GM21390 (cell line): Measurements from ENCODE around the gene PALM2AKAP2.
"Not testable (repeated sequence)": the region's sequence is repeated elsewhere in the genome, so short reads cannot be mapped to it uniquely, and the experiment has no call there.

Experiments
- ATAC-seq: cut with Tn5 transposase; IDR thresholded peaks from one replicate; pipeline ENCODE4 v1.9.1; 2021; ENCODE audit not compliant: unreplicated experiment

The PALM2AKAP2 gene

DNA sequence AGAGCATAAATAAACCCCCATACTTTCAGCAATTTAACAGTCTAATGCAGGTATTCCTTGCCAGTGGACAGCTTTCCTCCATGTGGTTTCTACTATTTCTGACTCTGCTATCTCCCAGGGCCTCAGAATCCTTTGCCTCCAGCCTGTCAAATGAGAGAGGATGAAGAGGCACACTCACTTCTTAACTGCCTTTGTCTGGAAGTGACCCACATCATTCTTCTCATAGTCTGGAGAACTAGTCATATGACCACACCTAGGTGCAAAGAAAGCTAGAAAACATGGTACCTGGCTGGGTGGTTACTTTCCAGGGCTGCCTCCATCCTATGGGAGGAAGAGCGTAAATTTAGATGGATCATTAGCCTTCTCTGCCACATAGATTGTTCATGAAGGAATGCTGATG lies 22.5 kb downstream of the PALM2AKAP2 start:
- ATAC-seq = no peak

DNA sequence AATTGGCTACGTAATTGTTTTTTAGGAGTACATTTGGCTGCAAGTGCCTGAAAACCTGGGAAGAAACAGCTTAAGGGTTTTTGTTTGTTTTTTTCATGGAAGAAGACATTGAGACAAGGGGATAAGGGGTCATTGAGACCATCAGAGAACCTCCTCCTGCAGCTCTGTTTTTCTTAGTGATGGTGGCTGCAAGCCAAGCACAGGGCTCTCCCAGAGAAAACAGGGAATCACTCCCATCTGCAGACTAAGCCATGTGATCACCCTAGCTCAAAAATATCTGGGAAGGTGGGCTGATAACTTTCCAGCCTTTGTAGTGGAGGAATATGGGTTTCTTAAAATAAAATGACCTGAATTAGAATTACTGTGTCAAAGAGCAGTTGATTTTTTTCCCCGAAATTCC lies 25.1 kb downstream of the PALM2AKAP2 start:
- ATAC-seq = no peak

DNA sequence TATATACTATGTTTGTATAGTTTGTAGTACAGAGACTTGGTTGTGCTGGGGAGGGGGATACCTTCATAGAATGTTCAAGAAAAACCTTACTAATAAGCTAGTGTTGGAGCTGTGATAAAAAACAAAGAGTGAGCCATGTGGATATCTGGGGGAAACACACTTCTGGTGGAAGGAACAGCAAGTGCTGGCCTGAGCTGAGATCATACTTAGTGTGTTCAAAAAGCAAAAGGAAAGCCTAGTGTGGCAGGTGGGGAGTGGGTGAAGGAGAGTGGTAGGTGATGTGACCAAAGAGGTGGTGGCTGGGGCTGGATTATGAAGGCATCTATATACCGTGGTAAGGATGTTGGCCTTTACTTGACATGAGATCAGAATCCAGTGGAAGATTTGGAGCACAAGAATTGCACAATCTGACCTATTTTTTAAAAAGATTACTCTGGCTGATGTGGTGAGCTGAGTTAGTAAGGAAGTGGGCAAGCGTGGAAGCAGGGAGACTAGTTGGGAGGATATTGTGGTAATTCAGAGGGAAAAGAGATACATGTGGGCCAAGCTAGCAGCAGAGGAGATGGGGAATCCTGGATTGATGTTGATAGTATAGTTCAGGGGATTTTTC lies 26.6 kb downstream of the PALM2AKAP2 start:
- no peak for ATAC-seq

DNA sequence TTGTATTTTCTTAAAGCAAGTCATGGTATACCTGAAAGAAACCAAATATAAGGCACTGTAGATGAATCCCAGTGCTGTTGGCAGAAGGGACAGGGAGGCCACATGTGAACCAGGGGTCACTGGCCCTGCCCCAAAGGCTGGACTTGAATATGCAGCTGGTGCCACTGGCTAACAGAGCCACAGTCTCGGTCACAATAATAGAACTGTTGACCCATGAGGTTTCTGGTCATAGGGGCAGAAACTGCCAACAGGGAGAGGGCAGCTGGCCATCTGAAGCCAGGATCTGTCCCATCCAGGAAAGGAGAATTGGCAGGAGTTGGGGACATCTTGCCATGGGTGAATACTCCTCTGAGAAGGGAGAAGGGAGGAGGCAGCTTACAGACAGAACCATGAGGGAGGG lies 31.9 kb downstream of the PALM2AKAP2 start:
- no peak for ATAC-seq

DNA sequence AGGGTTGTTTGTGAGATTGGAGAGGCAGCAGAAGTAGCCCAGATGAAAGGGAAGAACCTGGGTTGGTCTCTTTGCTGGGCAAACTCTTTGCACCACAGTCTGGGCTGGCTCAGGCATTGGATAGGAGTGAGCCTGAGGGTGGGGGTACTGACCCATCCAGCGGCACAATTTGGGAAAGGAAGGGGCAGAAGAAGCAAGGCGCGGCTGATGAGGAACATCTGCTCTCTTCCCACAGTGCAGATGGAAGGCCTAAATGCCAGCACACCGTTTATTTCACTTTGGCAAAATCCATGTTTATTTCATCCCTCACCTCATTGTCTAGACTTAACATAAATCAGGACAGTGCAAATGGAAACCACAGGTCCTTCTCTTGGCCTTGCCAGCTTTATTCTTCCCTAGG lies 32.3 kb downstream of the PALM2AKAP2 start:
- ATAC-seq = no peak

DNA sequence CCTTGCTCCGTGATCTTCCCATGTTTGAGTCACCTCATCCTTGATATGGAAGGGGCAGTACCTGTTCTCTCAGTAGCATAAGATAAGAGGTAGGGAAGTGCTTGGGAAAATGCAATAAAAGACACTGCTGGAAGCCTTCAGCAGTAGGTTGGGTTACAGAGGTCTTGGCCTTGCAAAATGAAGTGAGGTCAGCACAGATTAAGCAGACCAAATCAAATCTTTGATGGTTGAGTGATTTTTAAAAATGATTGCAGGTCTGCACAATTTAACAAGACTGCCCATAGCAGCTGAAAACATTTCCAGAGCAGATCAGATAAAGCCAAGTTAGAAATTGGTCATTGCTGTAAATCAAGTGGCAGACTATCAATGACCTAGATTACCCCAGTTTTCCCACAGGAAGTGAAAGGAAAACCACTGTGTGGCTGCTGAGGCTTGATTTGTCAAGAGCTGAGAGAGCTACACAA lies 32.9 kb downstream of the PALM2AKAP2 start:
- ATAC-seq = no peak

DNA sequence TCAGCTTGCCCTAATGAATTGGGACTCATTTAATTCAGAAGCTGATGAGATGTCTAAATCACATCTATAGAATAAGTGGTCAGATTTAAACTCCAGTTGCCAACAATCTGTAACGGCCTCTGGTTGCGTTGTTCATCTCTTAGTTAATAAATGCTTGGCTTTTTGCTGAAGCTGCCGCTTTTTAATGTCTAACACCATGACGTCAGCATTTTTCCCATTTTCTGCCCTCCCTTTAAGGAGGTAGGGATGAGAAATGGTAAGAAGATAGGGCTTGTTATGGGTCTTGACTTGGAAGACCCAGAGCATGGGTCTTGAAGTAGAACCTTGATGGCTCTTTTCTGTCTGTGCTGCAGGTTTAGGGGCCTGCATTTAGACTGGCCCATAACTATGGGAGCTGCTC lies 33.3 kb downstream of the PALM2AKAP2 start:
- no peak for ATAC-seq

DNA sequence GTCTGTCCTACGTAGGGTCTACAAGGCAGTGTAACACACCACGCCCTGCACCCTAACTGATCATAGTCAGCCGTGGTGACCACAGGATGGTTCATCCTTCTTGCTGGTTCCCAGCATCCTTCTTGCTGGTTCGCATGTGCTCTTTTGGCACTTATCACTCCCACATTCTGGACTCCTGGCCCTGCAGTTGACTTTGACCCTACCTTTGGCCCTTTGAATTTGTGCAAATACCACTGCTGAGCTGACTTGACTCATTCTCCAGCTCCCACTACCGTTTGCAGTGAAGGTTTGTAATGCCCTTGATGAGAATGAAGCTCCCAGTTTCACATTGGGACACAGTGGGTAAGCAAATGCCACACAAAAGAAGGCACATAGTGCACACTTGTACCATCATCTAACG lies 33.8 kb downstream of the PALM2AKAP2 start:
- no peak for ATAC-seq

DNA sequence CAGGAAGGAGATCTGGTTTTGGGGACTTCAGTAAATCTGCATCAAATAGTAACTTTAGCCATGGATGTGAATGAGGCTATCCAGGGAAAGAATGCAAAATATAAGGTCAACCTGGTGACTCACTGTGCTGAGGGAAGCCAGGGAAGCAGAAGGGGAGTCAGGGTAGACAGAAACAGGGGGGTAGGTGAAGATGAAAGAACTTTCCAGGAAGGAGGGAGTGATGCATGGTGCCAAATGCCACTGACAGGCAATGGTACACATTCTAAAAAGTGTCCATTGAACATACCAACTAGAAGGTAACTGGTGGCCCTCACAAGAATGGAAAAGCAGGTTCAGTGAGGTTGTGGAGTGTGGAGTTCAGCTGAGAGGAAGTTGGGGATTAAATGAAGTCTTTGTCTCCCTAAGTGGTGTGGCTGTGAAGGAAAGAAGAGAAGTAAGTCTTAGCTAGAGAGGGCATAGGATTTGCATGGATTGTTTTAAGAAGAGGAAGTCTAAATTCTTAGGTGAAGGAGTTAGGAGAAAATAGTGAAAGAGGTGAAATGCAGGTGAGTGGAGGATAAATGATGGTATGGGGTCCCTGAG lies 35.5 kb downstream of the PALM2AKAP2 start:
- no peak for ATAC-seq

DNA sequence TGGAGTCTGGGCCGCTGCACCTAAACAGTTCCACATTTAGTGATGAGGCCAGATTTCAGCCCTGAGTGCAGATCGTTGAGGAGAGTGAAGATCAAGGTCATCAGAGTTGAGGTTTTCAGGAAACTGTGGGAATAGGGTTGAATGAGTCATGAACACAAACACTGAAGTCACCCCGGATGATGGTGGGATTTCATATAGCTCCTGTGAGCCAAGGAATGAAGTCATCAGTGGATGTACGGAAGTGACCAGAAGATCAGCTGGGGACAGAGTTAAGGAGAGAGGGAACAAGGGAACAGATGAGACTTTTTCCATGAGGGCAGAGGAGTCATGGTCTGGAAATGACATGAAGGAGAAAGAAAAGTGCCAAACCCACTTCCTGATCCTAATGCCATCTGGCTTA lies 36.5 kb downstream of the PALM2AKAP2 start:
- no peak for ATAC-seq

DNA sequence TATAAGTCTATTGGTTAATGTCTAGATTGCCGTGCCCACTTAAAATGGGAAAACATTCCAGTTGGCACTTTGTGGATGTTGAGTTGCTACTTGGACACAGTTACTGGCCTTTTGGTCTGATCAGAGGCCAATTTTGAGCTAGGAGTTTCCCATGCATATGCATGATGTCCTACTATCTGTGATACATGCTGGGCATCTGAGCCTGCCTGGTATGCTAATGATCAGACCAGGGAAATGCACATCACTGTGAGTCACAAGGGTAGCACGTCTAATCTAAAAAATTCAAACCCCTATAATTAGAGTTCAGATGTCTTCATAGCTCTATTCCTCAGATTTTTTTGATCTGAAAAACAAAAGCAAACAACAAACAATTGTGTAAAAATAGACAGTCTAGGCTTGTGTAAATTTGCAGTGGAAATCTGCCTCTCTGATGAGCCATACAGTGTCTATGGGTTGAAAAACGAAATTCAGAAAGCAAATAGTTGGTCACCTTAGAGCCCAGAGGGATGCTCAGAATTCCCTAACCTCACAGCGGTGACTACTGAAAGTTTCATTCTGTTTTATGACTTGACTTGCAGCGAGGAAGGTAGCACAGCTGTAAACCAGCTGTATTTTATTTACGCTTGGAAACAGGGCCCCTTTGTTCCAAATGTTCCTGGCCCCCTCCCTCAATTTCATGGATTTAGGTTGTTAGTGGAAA lies 37.3 kb downstream of the PALM2AKAP2 start:
- no peak for ATAC-seq

DNA sequence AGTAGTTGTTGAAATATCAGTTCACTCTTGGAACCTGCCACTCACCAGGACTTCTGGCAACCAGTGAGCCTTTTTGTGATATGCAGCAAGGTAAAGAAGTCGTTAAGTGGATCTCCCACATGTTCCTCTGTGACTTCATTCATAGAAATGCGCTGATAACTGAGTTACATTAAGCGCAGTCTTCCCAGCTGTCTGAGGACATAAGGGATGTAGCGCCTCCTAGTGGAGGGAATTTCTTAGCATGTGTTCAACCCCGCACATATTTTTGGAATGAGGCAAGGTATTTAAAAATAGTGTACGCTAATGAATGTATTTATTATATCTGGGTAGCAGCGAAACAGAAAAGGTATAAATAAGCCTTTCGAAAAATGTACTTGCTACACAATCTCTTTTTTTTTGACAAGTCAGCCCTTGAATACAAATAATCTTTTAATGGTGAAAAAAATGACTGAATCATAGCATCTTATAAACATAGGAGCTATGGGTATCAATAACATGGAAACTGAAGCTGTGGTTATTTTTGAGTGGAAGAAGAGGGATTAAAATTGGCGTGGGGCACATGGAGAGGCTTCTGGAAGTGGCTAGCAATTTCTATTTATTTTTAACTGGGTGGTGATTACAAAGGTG lies 38.0 kb downstream of the PALM2AKAP2 start:
- peak; percentile 81 for ATAC-seq

DNA sequence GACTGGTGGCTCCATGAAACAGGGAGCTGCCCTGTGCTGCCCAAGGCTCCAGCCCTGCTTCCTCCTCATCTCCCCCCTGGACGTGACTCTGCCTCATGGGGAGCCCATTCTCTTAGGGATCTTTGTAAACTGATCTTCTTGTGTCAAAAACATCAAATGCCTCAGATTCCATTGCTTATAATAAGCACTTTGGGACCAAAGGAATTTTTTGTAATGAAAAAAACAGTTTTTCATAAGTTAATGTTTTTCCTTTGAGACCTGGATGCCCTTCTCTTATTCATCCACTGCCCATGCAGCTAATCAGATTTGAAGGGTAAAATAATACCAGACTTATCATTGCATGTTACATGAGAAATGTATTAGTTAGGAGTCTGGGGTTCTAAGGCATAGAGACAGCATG lies 41.7 kb downstream of the PALM2AKAP2 start:
- ATAC-seq = no peak

DNA sequence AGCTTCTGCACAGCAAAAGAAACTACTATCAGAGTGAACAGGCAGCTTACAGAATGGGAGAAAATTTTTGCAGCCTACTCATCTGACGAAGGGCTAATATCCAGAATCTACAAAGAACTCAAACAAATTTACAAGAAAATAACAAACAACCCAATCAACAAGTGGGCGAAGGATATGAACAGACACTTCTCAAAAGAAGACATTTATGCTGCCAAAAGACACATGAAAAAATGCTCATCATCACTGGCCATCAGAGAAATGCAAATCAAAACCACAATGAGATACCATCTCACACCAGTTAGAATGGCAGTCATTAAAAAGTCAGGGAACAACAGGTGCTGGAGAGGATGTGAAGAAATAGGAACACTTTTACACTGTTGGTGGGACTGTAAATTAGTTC lies 45.4 kb downstream of the PALM2AKAP2 start:
- ATAC-seq = not testable (repeated sequence)

DNA sequence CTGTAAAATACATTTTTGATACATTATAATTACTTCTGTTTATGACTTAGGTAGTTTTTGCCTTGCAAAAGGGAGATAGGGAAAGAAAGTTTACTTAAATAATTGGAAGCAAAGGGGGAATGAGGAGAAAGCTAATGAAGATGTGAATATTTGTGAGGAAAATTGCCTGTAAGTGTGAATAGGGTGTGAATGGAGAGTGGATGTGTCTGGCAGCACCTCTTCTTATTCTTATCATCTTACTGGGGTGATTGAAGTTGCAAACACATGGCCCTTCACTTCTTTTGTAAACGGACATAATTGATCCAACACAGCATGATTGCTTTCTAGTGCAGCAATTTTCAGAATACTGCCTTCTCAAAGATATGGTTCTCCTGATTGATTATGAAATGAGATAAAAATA lies 46.6 kb downstream of the PALM2AKAP2 start:
- ATAC-seq = no peak

DNA sequence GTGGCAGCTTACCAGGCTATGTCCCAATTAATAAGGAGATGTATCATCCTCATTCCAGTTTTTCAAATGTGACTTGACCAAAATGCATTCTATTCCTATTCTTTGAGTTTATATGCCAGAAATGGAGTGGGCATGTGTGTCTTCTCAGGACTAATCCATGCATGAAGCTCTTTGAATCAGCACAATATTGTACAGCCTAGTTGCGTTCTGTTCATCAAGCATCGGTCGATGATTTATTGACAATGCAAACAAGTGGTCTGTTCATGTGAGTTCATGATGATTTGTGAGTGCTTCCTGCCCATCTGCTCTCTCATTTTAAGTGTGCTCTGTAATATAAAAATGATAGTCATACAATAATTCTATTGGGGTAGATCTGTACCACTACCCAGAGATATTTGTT lies 48.3 kb downstream of the PALM2AKAP2 start:
- no peak for ATAC-seq
